Dedifferentiated amniotic fluid mesenchymal stem cell (primary cell): ENCODE data around the gene EFTUD2.

Experiments
- DNase-seq: peaks from one replicate; pipeline ENCODE4 v3.0.0-alpha.2; 2016; ENCODE audit errors: extremely low spot score

EFTUD2 gene

DNA sequence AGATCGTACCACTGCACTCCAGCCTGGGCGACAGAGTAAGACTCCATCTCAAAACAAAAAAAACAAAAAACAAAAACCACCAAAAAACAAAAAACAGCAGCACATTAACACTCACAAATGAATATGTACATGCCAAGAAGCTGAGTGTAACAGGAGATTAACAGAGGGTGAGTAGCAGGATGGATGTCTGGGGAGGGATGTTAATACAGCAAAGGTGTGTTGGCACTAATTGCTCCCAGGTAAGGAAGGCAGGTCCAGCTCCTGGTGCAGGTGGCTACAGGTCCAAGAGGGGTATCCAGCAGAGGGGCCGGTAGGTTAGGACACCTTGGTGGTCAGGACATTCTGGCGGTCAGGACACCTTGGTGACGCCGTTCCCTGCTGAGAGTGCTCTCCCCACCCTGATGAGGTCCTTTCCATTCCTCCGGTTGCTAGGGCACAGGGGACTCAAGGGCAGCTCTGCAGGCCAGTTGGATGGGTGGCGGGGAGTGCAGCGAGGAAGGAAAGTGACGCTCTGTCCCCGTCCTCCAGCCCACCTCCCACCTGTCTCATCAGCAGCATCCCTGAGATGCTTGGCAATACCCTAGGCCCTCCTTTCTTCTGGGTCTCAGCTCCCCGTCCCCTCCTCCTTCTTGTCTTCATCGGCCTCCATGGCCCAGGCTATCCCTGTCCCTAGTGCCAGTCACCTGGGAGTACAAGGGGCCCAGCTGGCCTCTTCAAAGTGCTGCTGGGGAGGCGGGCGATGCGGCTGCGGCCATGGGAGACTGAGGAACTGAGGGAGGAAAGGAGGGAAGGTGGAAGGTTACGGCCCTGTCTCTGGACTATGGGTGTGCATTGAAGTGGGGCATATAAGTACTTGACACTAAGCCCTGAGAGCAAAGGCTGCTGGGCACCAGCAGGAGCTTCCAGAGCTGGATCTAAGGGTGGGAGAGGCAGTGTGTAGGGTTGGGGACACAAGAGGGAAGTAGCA, 26.8 kb upstream of the EFTUD2 start:
- no peak for DNase-seq

DNA sequence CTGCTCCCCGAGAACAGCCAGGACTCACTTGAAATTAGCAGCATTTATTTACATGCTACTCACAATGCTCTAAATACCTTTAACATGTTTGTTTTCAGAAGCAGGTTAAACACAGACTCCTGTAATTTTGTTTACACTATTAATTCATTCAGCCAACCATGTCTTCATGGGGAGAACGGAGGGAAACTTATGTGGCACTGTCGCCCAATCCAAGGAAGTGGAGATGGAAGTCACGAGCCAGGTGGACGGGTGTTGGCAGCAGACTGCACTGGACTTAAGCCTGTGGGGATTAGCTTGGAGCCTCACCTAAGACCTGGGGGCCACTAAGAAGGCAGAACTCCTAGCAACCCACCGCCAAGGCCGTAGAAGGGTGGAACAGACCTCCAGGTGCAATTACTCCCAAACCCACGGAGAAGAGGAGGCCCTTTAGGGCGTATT, 24.9 kb upstream of the EFTUD2 start:
- no peak for DNase-seq

DNA sequence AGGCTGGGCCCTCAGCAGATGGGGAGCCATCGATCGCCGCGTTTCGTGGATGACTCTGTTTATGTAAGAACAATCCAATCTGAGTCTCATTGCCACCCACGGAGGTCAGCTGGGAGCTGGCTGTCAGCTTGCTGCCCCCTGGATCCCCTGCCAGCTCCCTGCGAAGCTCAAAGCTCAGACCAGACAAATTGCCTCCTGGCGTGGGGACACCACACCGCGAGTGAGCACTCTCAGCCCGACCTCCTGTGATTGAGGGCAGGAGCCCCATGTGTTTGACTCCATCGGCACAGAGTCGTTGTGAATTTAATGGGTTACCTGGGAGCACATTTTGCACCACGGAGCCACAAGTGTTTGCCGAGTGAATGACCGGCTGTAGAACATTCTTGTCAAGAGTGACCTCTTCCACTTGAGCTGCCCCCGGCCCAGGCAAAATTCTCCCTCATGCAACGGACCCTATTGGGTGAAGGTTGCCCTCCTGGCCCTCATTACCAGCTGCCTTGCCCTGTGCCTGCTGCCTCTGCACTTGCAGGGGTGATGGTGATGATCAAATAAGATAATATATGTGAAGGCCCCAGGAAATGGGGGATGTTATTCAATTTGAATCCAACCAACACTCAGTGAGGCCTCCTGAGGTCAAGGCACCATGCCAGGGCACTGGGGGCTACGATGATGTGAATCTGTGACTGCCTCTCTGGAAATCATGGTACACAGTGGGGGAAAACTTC, 23.7 kb upstream of the EFTUD2 start:
- no peak for DNase-seq

DNA sequence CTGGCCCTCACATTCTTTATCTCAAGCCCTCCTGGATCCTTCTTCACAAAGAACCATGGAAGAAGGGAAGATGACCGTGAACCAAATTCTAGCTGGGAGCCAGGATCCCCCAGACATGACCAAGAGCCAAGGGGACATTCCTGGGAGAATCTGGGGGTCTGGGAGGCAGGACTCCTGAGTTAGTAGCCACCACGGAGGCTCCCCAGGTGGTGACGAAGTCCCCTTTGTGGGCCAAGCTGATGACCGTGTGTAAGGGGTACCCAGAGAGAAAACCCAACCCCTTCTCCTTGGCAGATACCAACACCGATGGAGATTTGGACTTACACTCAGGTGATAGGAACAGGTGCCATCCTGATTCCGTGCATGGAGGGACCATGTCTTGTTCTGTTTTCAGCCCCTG, 22.9 kb upstream of the EFTUD2 start:
- no peak for DNase-seq

DNA sequence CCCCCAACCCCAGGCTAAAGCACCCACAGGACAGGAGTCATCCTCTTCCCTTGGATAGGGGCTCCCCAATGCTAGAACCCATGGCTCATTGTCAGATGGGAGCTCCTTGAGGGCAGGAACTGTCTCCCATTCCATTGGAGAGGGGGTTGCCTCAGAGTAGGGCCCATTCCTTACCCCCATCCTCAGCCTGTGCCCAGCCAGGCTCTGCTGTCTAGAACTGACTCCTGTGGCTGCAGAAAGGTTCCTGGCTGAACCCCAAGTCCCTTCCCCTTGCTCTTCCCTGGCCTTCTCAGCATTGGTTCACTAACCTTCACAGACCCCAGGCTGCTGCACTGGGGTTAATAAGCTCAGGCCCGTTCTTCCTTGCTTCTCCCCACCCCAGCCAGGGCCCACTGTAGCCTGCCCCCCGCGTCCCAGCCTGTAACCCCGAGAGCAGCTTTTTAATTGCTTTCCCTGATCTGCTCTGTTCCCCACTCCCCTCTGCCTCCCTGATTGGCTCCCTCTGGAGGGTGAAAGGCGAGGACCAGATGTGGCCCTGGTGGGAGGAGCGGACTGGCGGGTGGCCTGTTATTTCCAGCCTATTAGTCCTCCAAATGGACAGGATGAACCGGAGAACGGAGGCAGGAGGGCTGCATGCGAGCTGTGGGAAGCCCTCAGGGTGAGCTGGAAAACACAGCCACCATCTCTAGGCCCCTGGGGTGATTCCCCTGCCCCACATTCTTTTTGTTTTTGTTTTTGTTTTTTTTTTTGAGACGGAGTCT, 22.1 kb upstream of the EFTUD2 start:
- no peak for DNase-seq

DNA sequence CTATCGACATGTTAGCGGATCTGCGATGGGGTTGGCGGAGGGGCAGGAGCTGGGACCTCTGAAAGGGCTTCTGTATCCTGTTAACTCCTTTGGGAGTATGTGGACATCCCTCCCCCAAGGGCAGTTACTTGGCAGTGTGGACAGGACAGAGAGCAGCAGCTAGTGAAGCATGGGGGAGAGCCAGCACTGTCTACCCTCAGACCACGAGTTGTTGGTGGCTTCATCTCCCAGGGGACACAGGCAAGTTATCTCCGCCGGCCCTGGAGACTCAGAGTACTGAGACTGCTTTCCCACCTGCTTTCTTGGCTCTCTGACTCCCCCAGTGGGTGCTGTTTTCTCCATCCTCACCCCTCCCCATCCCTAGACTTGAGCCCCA, 21.3 kb upstream of the EFTUD2 start:
- DNase-seq: no peak

DNA sequence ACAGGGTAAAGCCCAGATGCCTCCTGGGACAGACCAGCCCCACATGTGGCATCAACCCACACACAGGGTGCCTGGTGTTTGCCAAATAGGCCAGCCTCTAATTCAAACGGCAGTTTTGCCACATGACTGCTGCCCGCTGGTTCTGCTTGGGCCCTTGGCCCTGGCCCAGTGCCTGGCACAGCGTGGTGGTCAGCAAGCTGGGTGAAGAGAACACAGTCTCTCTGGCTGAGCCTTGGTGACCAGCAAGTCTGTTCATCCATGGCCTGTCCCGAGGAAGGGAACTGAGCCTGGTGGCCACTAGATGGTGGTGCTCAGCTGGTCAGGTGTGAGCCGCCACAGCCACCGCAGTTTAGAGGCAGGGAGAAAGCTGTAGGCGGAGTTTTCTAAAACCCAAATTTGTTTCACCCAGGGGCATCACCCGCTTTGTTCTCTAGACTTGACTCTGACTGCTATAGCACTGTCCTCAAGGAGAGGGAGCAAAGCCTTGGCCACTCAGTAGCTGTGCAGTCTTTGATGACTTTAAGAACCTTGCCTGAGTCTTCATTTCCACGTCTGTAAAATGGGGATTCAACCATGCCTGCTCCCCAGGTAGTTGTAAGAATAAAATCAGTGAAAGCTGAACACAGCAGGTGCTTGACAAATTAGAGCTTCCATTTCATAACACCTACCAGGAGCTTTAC, 20.8 kb upstream of the EFTUD2 start:
- DNase-seq: peak; percentile 76

DNA sequence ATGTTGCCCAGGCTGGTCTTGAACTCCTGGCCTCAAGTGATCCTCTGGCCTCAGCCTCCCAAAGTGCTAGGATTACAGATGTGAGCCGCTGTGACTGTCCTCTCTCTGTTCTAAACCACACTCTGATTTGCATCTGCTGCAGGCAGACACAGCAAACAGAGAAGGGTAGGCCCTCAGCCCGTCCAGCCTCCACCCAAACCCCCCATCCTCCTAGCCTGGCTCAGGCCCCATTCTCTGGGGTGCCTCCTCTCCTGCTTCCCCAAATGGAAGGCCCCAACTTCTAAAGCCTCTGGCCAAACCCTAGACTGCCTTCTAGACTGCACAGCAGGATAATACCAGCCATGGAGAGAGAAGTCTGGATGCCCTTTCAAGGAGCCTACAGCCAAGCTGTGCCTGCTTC, 20.2 kb upstream of the EFTUD2 start:
- no peak for DNase-seq

DNA sequence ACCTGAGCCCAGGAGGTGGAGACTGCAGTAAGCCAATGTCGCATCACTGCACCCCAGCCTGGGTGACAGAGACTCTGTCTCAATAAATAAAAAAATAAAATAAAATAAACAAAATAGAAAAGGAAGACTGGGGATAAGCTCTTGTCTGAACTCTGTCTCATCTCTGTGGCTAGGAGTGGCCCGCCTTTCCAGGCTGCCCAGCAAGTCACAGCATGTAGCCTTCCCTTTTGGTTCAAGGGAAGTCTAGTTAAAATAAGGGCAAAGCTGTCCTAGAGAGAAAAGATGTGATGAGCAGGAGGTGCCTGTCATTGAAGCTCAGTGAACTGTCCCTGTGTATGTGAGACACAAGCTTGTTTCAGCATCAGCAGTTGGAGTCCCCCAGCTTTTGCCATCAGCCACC, 18.8 kb upstream of the EFTUD2 start:
- DNase-seq: no peak

DNA sequence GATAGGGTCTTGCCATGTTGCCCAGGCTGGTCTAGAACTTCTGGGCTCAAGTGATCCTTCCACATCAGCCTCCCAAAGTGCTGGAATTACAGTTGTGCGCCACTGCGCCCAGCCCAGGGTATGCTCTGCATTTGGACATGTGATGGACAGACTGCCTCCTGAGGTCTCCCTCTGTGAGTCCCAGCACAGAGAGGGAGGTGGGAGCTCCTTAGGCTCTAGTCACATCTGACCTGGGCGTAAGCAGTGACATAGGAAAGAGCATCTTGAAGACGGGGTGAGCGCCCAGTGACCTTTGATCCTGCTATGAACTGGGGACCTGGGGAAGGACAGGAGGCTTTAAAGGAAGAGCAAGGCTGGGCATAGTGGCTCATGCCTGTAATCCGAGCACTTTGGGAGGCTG, 18.2 kb upstream of the EFTUD2 start:
- no peak for DNase-seq

DNA sequence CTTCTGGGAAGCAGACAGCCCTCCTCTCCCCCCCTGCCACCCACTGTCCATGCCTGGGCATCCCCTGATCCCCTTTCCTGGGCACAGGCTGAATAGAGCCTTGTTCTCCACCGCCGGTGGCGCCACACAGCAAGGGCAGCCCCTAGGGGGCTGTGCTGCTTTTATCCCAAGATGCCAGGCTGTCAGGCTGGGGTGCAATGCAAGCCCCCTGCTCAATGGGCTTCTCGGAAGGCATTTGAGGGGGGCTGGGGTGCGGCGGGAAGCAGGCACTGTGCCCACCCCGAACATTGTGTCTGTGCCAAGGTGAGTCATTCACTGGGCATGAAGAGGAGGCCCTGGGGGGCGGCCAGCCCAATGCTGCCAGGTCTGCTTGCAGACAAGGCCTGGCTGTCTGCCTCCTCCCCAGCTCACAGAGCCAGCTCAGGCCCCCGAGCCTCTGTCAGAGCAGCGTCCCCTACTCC, 17.6 kb upstream of the EFTUD2 start:
- DNase-seq: no peak

DNA sequence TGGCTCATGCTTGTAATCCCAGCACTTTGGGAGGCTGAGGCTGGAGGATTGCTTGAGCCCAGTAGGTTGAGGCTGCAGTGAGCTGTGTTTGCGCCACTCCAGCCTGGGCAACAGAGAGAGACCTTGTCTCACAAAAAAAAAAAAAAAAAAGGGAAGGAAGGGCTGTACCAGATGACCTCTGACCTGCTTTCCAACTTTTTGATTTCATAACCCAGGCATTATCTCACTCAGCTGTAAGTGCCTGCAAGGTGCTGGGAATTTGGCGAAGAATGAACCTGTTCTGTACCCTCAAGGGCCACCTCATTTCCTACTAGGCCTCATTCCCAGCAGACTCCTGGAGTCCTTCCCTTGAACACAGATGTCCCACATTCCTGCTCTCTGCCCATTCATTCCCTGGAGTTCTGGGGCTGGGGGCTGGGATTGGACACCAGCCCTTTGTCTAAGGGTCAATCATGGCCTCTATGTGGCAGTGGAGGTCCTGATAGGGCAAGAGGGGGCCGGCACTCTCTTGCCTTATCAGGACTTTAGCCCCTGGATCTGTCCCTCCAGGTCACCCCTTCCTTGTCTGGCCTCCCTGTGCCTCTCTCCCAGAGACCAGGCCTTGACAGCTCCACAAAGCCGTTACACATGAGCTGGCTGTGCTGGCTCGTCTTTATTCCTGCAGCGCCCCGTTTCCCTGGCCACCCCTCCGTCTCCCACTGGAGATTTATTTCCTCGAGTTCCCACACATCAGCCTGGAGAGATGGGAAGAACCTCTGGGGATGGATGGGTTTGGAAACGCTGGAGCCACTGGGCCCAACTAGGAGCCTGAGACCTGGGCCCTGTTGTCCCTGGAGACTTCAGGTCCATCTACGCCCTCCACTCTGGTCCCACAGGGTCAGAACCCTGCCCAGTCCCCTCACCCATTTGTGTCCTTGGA, 16.9 kb upstream of the EFTUD2 start:
- DNase-seq: no peak

DNA sequence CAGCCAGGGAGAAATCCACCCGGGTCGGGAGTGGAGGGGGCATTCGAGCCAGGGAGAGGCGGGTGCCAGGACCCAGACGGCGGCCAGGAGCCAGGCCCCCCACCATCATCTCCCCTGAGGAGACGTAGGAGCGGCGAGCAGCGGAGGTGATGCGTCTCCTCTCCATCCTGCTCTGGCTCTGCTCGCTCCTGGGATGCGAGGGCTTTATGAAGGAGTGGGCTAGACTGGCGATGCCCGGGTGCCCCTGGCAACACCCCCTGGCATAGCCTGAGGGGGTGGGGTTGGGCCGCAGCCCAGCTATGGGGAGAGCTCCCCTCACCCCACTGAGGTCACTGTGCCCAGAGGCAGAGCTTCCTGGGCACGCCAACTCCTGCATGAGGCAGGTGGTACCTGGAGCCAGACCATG, 16.1 kb upstream of the EFTUD2 start, which contains the start of gene GFAP:
Gene GFAP (minus strand): TSS at position 180 of the 406 bp plus-strand sequence. CDS start 14 bp downstream, at position 166.
- no peak for DNase-seq

DNA sequence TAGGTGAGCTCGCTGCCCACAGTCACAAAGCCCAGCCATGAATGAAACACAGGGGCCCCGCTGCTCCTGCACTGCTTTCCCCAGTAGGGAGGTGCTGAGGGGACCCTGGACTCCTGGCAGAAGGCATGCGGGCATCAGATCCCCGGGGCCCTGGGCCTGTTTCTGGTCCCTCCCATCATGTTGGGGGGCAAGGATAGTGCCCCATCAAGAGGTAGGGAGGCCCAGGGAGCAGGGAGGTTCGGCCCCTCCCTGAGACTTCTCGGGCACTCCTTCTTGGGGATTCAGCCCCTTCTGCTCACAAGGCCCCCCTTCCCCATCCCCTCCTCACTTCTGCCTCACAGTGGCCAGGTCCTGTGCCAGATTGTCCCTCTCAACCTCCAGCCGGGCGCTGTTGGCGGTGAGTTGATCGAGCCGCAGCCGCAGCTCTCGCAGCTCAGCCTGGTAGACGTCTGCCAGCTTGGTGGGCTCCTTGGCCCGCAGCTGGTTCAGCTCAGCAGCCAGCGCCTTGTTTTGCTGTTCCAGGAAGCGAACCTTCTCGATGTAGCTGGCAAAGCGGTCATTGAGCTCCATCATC, 15.5 kb upstream of the EFTUD2 start:
- DNase-seq: no peak

DNA sequence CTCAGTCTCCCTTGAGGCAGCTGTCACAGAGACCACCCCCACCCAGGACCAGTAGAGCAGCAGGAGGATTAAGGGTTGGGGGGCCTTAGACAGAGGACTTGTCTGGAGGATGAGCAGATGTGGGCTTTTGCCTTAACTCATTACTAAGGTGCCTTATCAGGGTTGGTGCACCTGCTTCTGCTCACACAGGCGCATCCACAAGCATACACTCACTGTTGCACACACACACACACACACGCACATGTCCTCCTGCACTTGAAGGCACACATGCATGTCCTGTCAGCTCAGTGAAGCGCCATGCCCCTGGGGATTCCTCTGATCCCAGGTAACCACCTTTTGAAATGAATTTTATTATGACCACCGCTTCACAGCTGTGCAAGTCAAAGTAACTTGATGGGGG, 14.9 kb upstream of the EFTUD2 start:
- DNase-seq: no peak

DNA sequence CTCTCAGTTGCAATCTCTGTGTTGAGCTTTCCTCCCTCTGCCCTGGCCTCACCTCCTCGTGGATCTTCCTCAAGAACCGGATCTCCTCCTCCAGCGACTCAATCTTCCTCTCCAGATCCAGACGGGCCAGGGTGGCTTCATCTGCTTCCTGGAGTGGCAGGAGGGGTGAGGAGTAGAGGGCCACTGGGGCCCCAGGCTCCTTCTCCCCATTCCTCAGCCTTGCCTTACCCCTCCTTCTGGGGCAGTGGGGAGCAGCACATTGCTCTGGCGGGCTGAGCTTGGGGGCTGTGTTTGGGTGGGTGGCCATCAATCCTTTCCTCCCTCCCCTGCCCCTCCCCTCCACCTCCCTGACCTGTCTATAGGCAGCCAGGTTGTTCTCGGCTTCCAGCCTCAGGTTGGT, 14.4 kb upstream of the EFTUD2 start:
- no peak for DNase-seq

DNA sequence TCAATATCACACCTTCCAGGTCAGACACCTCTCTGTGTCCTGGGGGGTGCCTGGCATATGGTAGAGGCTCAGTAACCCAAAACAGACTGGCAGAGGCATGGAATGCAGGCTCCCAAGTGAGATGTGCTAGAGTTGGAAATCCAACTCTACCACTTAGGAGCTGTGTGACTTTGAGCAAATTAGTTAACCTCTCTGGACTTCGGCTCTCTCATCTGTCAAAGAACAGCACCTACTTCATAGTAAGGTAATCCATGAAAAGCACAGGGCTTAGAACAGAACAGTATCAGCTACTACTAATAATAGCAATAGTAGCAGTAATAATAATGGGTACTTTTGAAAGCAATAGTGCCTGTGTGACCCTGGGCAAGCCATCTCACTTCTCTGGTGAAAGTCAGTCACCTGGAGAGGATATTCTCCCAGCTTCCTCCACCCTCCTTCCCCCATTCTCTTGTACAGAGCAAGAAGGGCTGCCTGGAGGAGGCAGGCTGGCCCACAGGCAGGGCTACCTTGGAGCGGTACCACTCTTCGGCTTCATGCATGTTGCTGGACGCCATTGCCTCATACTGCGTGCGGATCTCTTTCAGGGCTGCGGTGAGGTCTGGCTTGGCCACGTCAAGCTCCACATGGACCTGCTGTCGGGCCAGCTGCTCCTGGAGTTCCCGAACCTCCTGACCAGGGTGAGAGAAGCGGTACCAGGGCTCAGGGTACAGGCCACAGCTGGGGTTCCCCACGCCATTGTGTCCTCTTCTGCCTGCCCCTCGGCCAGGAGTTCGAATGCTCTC, 13.7 kb upstream of the EFTUD2 start:
- no peak for DNase-seq

DNA sequence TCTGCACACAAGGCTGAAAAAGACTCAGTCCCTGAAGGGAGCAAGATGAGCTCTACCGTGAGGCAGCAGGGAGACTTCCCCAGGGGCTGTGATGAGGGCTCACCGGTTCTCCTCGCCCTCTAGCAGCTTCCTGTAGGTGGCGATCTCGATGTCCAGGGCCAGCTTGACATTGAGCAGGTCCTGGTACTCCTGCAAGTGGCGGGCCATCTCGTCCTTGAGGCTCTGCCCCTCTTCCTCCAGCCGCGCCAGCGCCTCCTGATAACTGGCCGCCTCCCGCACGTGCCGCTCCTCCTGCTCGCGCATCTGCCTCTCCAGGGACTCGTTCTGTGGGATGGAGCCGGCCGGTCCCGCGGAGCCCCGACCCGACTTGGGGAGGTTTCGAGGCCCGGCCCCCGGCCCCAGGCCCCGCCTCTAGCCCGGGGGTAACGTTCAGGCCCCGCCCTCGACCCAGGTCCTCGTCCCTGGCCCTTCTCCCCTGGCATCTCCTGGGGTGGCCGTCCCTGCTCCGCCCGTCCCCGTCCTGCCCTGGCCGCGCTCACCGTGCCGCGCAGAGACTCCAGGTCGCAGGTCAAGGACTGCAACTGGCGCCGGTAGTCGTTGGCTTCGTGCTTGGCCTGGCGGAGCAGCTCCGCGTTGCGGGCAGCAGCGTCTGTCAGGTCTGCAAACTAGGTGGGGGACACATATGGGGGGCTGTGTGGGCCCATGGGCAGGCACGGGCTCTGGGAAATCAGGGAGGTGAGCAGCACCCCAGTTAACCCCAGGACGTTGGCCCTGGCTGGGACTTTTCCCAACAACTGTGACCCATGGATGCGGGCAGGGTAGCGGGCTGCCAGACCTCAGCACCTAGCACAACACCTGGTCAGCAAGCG, 12.1 kb upstream of the EFTUD2 start:
- no peak for DNase-seq
